ENCODE results near the gene BIRC2. TPM values are rescaled to one million over a fixed set of nuclear protein-coding genes. Genes with fewer than 3 reads are reported as not detected.

Gene BIRC2
- total and polyA plus RNA-seq, 10 of the 15 experiments (the other 5 are each of a cell fraction or from before 2014, with no cell fraction given), result 13.8 to 75.8 (median 26.5) TPM

- no peak overlapping the region for H3K4me2 ChIP-seq (ENCODE audit: control insufficient read depth, insufficient read depth)
- CTCF ChIA-PET, result interaction anchor here (1.4 to 10.3 kb wide), 4 partner anchors 14 to 260 kb away, joined by 3 to 91 read pairs (median 8); no protein-coding TSS in a partner anchor
- H3K36me3 ChIP-seq (ENCODE audit: control insufficient read depth in 2 of 2, insufficient read depth in 2 of 2, low read length in 1 of 2), result peaks cover 8 to 20% of the 10 kb centered on the region in 2 experiments; a peak in 3 of 4 replicates
- WGBS (ENCODE audit: insufficient coverage, insufficient replicate concordance, low lambda C conversion rate, missing lambda C conversion rate), result 100% methylated on average over 2 of the region's 2 CpGs
- intact Hi-C loops (cut with micrococcal nuclease; ENCODE audit: unreplicated experiment) (no loop called here), in situ Hi-C loops (cut with MboI) (no loop called here)
- H3K27me3 ChIP-seq (replicated peaks in 1 of 2; ENCODE audit: control insufficient read depth in 2 of 2, insufficient read depth in 2 of 2, low read length in 1 of 2), result no peaks in the 10 kb centered on the region
- POLR2A ChIA-PET, result interaction anchor here (0.5 to 1.4 kb wide), 4 partner anchors 12 to 112 kb away, joined by 3 to 4 read pairs (median 3); no protein-coding TSS in a partner anchor
- BruUV-seq (replicated peaks), result no TSS peak
- SMC1A ChIA-PET (ENCODE audit: uncharacterized antibody, unreplicated experiment), result interaction anchor here (0.6 to 4.4 kb wide), 13 partner anchors 9 to 260 kb away, joined by 3 to 28 read pairs (median 4); no protein-coding TSS in a partner anchor
- no peak overlapping the region for H3K27ac ChIP-seq (ENCODE audit: control insufficient read depth, insufficient read depth)
- no peak overlapping the region for H3K4me3 ChIP-seq
- no peak overlapping the region for H3K9ac ChIP-seq (ENCODE audit: control insufficient read depth, insufficient read depth, low read length)
- DNase-seq (ENCODE audit: low read depth, low spot score) (no peak), ATAC-seq (no peak; the same call in 2 of the 3 replicates), FAIRE-seq (no peak)
- H2AFZ ChIP-seq (ENCODE audit: control insufficient read depth, low read depth, low read length), result no peak overlapping the region
- 0 out of 2 replicates have a peak, but pooled peaks have one; percentile 40 for TF ChIP-seq POLR2AphosphoS5 (IDR thresholded peaks at IDR 0.05; ENCODE audit: low read length)
- no peak for TF ChIP-seq FOXM1 (IDR thresholded peaks at IDR 0.05; ENCODE audit: low read depth, low read length)
- no peaks in the 10 kb centered on the region for H4K20me1 ChIP-seq (ENCODE audit: control insufficient read depth, insufficient read depth)
- peaks cover 11% of the 10 kb centered on the region for H3K79me2 ChIP-seq (ENCODE audit: control insufficient read depth, insufficient read depth, low read length)
- 0 out of 2 replicates have a peak, but pooled peaks cover 3% of the 10 kb centered on the region for H3K4me1 ChIP-seq (ENCODE audit: control insufficient read depth, insufficient read depth, low read length)
- no peaks in the 10 kb centered on the region for H3K9me3 ChIP-seq (replicated peaks; ENCODE audit: control insufficient read depth, insufficient read depth, low read length)
- RAD21 ChIA-PET (ENCODE audit: unreplicated experiment), result interaction anchor here (0.6 to 3.7 kb wide), 6 partner anchors 10 to 260 kb away, joined by 3 to 17 read pairs (median 5); no protein-coding TSS in a partner anchor
These were observed 59.1 kb downstream of the BIRC2 start for GRCh38 chr11:102406099-102406498.

GRCh38 chr11:102407901-102408300, 60.9 kb downstream of the BIRC2 start:
- Histone ChIP-seq H3K79me2 (ENCODE audit: control insufficient read depth, insufficient read depth, low read length) (peaks cover 11% of the 10 kb centered on the region), H3K4me2 (ENCODE audit: control insufficient read depth, insufficient read depth) (no peak overlapping the region), H3K4me3 (no peak overlapping the region), H2AFZ (ENCODE audit: control insufficient read depth, low read depth, low read length) (no peak overlapping the region), H4K20me1 (ENCODE audit: control insufficient read depth, insufficient read depth) (no peaks in the 10 kb centered on the region), H3K36me3 (ENCODE audit: control insufficient read depth in 2 of 2, insufficient read depth in 2 of 2, low read length in 1 of 2) (peaks cover 8 to 16% of the 10 kb centered on the region in 2 experiments; a peak in 3 of 4 replicates), H3K9me3 (replicated peaks; ENCODE audit: control insufficient read depth, insufficient read depth, low read length) (no peaks in the 10 kb centered on the region), H3K27ac (ENCODE audit: control insufficient read depth, insufficient read depth) (no peak overlapping the region), H3K27me3 (replicated peaks in 1 of 2; ENCODE audit: control insufficient read depth in 2 of 2, insufficient read depth in 2 of 2, low read length in 1 of 2) (no peaks in the 10 kb centered on the region), H3K4me1 (ENCODE audit: control insufficient read depth, insufficient read depth, low read length) (no peaks in the 10 kb centered on the region), H3K9ac (ENCODE audit: control insufficient read depth, insufficient read depth, low read length) (no peak overlapping the region)
- ATAC-seq (no peak), FAIRE-seq (no peak), DNase-seq (ENCODE audit: low read depth, low spot score) (no peak)
- ChIA-PET RAD21 (ENCODE audit: unreplicated experiment) (interaction anchor here (0.8 to 3.7 kb wide), 3 partner anchors 16 to 205 kb away, joined by 4 to 17 read pairs (median 7); no protein-coding TSS in a partner anchor), POLR2A (no interaction called here), SMC1A (ENCODE audit: uncharacterized antibody, unreplicated experiment) (interaction anchor here (0.7 to 4.4 kb wide), 11 partner anchors 11 to 211 kb away, joined by 3 to 28 read pairs (median 4); no protein-coding TSS in a partner anchor), CTCF (interaction anchor here (0.7 to 10.3 kb wide), 7 partner anchors 10 to 507 kb away, joined by 3 to 91 read pairs (median 4); no protein-coding TSS in a partner anchor)
- TF ChIP-seq PRDM15 (CRISPR knock-in tag; IDR thresholded peaks at IDR 0.05) (no peak), ZNF592 (IDR thresholded peaks at IDR 0.05) (no peak), RUNX3 (IDR thresholded peaks at IDR 0.05; ENCODE audit: low read length) (no peak), MEF2B (IDR thresholded peaks at IDR 0.05; ENCODE audit: partially characterized antibody, poor library complexity, severe bottlenecking) (no peak), ATF7 (IDR thresholded peaks at IDR 0.05; ENCODE audit: low read depth) (no peak), FOXK2 (IDR thresholded peaks at IDR 0.05) (no peak)
- in situ Hi-C loops (cut with MboI) (no loop called here), intact Hi-C loops (cut with micrococcal nuclease; ENCODE audit: unreplicated experiment) (no loop called here)
- BruUV-seq (replicated peaks), result no TSS peak
- 85% methylated on average over 3 of the region's 3 CpGs for WGBS (ENCODE audit: insufficient coverage, insufficient replicate concordance, low lambda C conversion rate, missing lambda C conversion rate)

Data from GM12878 (cell line).